GM23338 (cell line): ENCODE measurements around the gene KRT3. TPM values are rescaled to one million over a fixed set of nuclear protein-coding genes. Genes with fewer than 3 reads are reported as not detected.

ENCODE experiments used
- ATAC-seq: fragments of 200-7000 bp; cut with Tn5 transposase; 3 replicates; pipeline ENCODE4 v1.9.1; 2020
- DNase-seq: peaks from one replicate; pipeline ENCODE4 v3.0.0-alpha.2; 2015; ENCODE audit warnings: low spot score
- H2AFZ ChIP-seq: fragments of 200-600 bp; sonication (generic); 2 replicates; pipeline ENCODE4 v1.8.0; 2016; ENCODE audit warnings: antibody characterized with exemption, mild to moderate bottlenecking, moderate library complexity
- H3F3A ChIP-seq: fragments of 200-600 bp; sonication (generic); replicated peaks from 2 replicates; pipeline ENCODE4 v1.8.0; 2017; ENCODE audit warnings: antibody characterized with exemption, mixed run types, low read depth
- H3K27ac ChIP-seq: fragments of 200-600 bp; sonication (generic); 2 replicates; pipeline ENCODE4 v1.6.1; 2016; ENCODE audit warnings: low read depth
- H3K27me3 ChIP-seq: fragments of 200-600 bp; sonication (generic); 2 replicates; pipeline ENCODE4 v1.8.0; 2016; ENCODE audit warnings: mild to moderate bottlenecking, mixed run types, moderate library complexity; ENCODE audit not compliant: insufficient read depth
- H3K36me3 ChIP-seq: fragments of 200-600 bp; sonication (generic); 2 replicates; pipeline ENCODE4 v1.8.0; 2016; ENCODE audit warnings: mild to moderate bottlenecking; ENCODE audit not compliant: insufficient read depth
- H3K4me1 ChIP-seq: fragments of 200-600 bp; sonication (generic); 2 replicates; pipeline ENCODE4 v1.8.0; 2016; ENCODE audit warnings: mild to moderate bottlenecking, moderate library complexity; ENCODE audit not compliant: insufficient read depth
- H3K4me2 ChIP-seq: fragments of 200-600 bp; sonication (generic); 2 replicates; pipeline ENCODE4 v1.7.1; 2017; ENCODE audit warnings: mixed run types
- H3K4me3 ChIP-seq: fragments of 200-600 bp; sonication (generic); 2 replicates; pipeline ENCODE4 v1.6.1; 2016; ENCODE audit warnings: mixed run types
- H3K79me2 ChIP-seq: fragments of 200-600 bp; sonication (generic); replicated peaks from 2 replicates; pipeline ENCODE4 v1.8.0; 2017; ENCODE audit warnings: mild to moderate bottlenecking; ENCODE audit not compliant: insufficient read depth
- H3K9me2 ChIP-seq: fragments of 200-600 bp; sonication (generic); 2 replicates; pipeline ENCODE4 v1.8.0; 2017; ENCODE audit not compliant: insufficient read depth
- H4K20me1 ChIP-seq: fragments of 200-600 bp; sonication (generic); replicated peaks from 2 replicates; pipeline ENCODE4 v1.8.0; 2017; ENCODE audit warnings: mild to moderate bottlenecking; ENCODE audit not compliant: insufficient read depth
- H3K27ac Mint-ChIP-seq: 2 replicates; pipeline ENCODE4 v1.8.0; 2020; ENCODE audit warnings: inconsistent platforms, mild to moderate bottlenecking, moderate library complexity, mixed read lengths
- H3K27me3 Mint-ChIP-seq: 3 replicates; pipeline ENCODE4 v1.8.0; 2022; ENCODE audit warnings: low read depth, mild to moderate bottlenecking, moderate library complexity, mixed read lengths, inconsistent platforms; ENCODE audit not compliant: insufficient read depth, poor library complexity
- H3K36me3 Mint-ChIP-seq: 3 replicates; pipeline ENCODE4 v1.8.0; 2021; ENCODE audit warnings: low read depth, mild to moderate bottlenecking, inconsistent platforms, moderate library complexity, mixed read lengths
- H3K4me1 Mint-ChIP-seq: 3 replicates; pipeline ENCODE4 v1.8.0; 2020; ENCODE audit warnings: mild to moderate bottlenecking, inconsistent platforms, mixed read lengths
- H3K4me3 Mint-ChIP-seq: 3 replicates; pipeline ENCODE4 v1.8.0; 2021; ENCODE audit warnings: moderate library complexity, mild to moderate bottlenecking, inconsistent platforms, mixed read lengths
- H3K9me3 Mint-ChIP-seq: 3 replicates; pipeline ENCODE4 v1.8.0; 2020; ENCODE audit warnings: moderate library complexity, mild to moderate bottlenecking, inconsistent platforms, mixed read lengths
- CREB1 ChIP-seq: fragments of 250-450 bp; sonication (Bioruptor Pico); IDR thresholded peaks from 2 replicates; pipeline ENCODE4 v1.5.0; 2020; ENCODE audit warnings: low read depth, mild to moderate bottlenecking, moderate library complexity
- EZH2phosphoT487 ChIP-seq: fragments of 200-600 bp; sonication (generic); IDR thresholded peaks from one replicate; pipeline ENCODE4 v1.8.1; 2018; ENCODE audit warnings: antibody characterized with exemption; ENCODE audit not compliant: unreplicated experiment
- STAT1 ChIP-seq: IDR thresholded peaks from one replicate; pipeline ENCODE4 v1.6.1; 2016; ENCODE audit warnings: antibody characterized with exemption; ENCODE audit not compliant: unreplicated experiment
- polyA plus RNA-seq: library from polyadenylated mRNA; unstranded; fragments of >200 nt; fragmentation: Nextera tagmentation; extraction: Ambion mirVana; gene quantifications from 2 replicates; pipeline ENCODE4 v1.2.1, GENCODE V29; 2016
- total RNA-seq: library from RNA; depleted of rRNA; stranded (reverse); fragments of >200 nt; shearing (Covaris generic); gene quantifications from 2 replicates; pipeline ENCODE4 v1.2.3, GENCODE V29; 2014
- TF ChIP-seq, protein P1 (sequence below): IDR thresholded peaks from one replicate; pipeline ENCODE4 v1.6.1; 2018; ENCODE audit warnings: antibody characterized with exemption; ENCODE audit not compliant: unreplicated experiment
- TF ChIP-seq, protein P2 (sequence below), 2 experiments: fragments of 200-600 bp in 1 of 2; sonication (generic) in 1 of 2; conservative IDR thresholded peaks; 2 replicates each; pipeline versions ENCODE4 v1.5.1 to v1.6.1; 2016 to 2017; ENCODE audit warnings: antibody characterized with exemption in 2 of 2, low read depth in 2 of 2, mild to moderate bottlenecking in 2 of 2, moderate library complexity in 1 of 2
- TF ChIP-seq, protein P3 (sequence below): IDR thresholded peaks from 2 replicates; pipeline ENCODE4 v1.6.1; 2016; ENCODE audit warnings: antibody characterized with exemption
- TF ChIP-seq, protein P4 (sequence below): fragments of 250-450 bp; sonication (Bioruptor Pico); IDR thresholded peaks from 2 replicates; pipeline ENCODE4 v1.5.0; 2020; ENCODE audit warnings: mild to moderate bottlenecking, moderate library complexity

Gene KRT3
- total and polyA plus RNA-seq, 2 experiments from 2014 or later, result not detected

DNA sequence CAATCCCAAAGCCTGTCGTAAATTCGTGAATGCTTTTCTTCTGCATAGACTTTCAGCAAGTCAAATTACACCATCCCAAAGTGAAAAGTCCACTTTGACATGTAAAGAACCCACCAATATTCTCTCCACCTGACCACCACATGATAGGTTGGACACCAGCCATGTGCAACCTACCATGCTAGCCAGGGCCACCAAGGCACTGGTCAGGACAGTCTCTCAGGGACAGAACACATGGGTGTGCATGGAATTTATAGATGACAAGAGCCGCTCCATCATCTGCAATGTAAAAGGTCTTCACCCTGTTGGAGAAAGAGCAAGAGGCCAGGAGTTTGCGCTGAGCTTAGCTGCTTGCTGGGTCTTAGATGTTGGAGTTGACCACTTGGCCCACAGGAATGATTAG is 13.4 kb downstream of the KRT3 start (continued):
- TF ChIP-seq, protein P1, sequence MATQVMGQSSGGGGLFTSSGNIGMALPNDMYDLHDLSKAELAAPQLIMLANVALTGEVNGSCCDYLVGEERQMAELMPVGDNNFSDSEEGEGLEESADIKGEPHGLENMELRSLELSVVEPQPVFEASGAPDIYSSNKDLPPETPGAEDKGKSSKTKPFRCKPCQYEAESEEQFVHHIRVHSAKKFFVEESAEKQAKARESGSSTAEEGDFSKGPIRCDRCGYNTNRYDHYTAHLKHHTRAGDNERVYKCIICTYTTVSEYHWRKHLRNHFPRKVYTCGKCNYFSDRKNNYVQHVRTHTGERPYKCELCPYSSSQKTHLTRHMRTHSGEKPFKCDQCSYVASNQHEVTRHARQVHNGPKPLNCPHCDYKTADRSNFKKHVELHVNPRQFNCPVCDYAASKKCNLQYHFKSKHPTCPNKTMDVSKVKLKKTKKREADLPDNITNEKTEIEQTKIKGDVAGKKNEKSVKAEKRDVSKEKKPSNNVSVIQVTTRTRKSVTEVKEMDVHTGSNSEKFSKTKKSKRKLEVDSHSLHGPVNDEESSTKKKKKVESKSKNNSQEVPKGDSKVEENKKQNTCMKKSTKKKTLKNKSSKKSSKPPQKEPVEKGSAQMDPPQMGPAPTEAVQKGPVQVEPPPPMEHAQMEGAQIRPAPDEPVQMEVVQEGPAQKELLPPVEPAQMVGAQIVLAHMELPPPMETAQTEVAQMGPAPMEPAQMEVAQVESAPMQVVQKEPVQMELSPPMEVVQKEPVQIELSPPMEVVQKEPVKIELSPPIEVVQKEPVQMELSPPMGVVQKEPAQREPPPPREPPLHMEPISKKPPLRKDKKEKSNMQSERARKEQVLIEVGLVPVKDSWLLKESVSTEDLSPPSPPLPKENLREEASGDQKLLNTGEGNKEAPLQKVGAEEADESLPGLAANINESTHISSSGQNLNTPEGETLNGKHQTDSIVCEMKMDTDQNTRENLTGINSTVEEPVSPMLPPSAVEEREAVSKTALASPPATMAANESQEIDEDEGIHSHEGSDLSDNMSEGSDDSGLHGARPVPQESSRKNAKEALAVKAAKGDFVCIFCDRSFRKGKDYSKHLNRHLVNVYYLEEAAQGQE, result no peak
- TF ChIP-seq STAT1 (no peak), CREB1 (no peak)
- TF ChIP-seq, protein P2, sequence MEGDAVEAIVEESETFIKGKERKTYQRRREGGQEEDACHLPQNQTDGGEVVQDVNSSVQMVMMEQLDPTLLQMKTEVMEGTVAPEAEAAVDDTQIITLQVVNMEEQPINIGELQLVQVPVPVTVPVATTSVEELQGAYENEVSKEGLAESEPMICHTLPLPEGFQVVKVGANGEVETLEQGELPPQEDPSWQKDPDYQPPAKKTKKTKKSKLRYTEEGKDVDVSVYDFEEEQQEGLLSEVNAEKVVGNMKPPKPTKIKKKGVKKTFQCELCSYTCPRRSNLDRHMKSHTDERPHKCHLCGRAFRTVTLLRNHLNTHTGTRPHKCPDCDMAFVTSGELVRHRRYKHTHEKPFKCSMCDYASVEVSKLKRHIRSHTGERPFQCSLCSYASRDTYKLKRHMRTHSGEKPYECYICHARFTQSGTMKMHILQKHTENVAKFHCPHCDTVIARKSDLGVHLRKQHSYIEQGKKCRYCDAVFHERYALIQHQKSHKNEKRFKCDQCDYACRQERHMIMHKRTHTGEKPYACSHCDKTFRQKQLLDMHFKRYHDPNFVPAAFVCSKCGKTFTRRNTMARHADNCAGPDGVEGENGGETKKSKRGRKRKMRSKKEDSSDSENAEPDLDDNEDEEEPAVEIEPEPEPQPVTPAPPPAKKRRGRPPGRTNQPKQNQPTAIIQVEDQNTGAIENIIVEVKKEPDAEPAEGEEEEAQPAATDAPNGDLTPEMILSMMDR (conservative IDR thresholded peaks at IDR 0.05; ENCODE audit: low read depth in 2 of 2), result no peak

DNA sequence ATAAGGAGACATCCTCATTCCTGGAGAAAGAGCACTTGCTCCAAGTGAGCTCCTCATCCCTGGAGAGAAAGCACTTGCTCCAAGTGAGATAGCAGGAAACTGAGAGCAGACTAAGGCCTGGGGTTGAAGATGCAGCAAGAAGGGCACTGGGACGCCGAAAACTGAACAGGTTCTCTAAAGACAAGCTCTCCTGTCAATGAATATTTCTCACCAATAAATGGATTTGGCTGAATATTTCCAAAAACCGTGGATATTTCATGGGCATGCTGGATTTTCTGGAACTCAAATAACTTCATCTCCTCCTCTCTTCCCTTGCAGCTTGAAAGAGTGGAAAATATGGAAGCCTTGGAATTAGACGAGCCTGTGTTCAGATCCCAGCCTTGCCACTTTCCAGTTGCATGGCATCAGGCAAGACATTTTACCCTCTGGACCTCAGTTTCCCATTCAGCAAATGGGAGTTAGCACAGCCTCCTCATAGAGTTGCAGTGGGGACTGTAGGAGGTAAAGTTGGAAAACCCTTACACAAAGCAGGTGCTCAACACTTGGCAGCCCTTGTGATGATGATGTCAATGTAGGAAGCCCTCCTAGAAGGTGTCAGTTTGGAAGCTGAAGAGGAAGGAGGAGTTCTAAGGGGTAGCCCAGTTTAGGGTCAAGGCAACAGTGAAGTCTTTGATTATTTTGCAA is 14.4 kb downstream of the KRT3 start:
- no peaks in the 10 kb centered on the region for H3K36me3 Mint-ChIP-seq
- no peaks in the 10 kb centered on the region for H3K27me3 Mint-ChIP-seq
- Histone ChIP-seq H3K4me1 (no peaks in the 10 kb centered on the region), H3K27me3 (no peaks in the 10 kb centered on the region), H4K20me1 (no peaks in the 10 kb centered on the region), H3K79me2 (no peaks in the 10 kb centered on the region), H2AFZ (no peak overlapping the region), H3F3A (no peaks in the 10 kb centered on the region), H3K4me3 (no peak overlapping the region), H3K9me2 (no peaks in the 10 kb centered on the region), H3K27ac (no peak overlapping the region), H3K4me2 (no peak overlapping the region), H3K36me3 (no peaks in the 10 kb centered on the region)
- H3K9me3 Mint-ChIP-seq, result no peaks in the 10 kb centered on the region
- ATAC-seq (no peak), DNase-seq (no peak)
- H3K4me1 Mint-ChIP-seq, result no peaks in the 10 kb centered on the region; the same call in 2 of the 3 replicates
- no peak overlapping the region for H3K27ac Mint-ChIP-seq
- no peak overlapping the region for H3K4me3 Mint-ChIP-seq
- no peak for TF ChIP-seq EZH2phosphoT487
- TF ChIP-seq, protein P3, sequence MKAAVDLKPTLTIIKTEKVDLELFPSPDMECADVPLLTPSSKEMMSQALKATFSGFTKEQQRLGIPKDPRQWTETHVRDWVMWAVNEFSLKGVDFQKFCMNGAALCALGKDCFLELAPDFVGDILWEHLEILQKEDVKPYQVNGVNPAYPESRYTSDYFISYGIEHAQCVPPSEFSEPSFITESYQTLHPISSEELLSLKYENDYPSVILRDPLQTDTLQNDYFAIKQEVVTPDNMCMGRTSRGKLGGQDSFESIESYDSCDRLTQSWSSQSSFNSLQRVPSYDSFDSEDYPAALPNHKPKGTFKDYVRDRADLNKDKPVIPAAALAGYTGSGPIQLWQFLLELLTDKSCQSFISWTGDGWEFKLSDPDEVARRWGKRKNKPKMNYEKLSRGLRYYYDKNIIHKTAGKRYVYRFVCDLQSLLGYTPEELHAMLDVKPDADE, result no peak
- TF ChIP-seq, protein P4, sequence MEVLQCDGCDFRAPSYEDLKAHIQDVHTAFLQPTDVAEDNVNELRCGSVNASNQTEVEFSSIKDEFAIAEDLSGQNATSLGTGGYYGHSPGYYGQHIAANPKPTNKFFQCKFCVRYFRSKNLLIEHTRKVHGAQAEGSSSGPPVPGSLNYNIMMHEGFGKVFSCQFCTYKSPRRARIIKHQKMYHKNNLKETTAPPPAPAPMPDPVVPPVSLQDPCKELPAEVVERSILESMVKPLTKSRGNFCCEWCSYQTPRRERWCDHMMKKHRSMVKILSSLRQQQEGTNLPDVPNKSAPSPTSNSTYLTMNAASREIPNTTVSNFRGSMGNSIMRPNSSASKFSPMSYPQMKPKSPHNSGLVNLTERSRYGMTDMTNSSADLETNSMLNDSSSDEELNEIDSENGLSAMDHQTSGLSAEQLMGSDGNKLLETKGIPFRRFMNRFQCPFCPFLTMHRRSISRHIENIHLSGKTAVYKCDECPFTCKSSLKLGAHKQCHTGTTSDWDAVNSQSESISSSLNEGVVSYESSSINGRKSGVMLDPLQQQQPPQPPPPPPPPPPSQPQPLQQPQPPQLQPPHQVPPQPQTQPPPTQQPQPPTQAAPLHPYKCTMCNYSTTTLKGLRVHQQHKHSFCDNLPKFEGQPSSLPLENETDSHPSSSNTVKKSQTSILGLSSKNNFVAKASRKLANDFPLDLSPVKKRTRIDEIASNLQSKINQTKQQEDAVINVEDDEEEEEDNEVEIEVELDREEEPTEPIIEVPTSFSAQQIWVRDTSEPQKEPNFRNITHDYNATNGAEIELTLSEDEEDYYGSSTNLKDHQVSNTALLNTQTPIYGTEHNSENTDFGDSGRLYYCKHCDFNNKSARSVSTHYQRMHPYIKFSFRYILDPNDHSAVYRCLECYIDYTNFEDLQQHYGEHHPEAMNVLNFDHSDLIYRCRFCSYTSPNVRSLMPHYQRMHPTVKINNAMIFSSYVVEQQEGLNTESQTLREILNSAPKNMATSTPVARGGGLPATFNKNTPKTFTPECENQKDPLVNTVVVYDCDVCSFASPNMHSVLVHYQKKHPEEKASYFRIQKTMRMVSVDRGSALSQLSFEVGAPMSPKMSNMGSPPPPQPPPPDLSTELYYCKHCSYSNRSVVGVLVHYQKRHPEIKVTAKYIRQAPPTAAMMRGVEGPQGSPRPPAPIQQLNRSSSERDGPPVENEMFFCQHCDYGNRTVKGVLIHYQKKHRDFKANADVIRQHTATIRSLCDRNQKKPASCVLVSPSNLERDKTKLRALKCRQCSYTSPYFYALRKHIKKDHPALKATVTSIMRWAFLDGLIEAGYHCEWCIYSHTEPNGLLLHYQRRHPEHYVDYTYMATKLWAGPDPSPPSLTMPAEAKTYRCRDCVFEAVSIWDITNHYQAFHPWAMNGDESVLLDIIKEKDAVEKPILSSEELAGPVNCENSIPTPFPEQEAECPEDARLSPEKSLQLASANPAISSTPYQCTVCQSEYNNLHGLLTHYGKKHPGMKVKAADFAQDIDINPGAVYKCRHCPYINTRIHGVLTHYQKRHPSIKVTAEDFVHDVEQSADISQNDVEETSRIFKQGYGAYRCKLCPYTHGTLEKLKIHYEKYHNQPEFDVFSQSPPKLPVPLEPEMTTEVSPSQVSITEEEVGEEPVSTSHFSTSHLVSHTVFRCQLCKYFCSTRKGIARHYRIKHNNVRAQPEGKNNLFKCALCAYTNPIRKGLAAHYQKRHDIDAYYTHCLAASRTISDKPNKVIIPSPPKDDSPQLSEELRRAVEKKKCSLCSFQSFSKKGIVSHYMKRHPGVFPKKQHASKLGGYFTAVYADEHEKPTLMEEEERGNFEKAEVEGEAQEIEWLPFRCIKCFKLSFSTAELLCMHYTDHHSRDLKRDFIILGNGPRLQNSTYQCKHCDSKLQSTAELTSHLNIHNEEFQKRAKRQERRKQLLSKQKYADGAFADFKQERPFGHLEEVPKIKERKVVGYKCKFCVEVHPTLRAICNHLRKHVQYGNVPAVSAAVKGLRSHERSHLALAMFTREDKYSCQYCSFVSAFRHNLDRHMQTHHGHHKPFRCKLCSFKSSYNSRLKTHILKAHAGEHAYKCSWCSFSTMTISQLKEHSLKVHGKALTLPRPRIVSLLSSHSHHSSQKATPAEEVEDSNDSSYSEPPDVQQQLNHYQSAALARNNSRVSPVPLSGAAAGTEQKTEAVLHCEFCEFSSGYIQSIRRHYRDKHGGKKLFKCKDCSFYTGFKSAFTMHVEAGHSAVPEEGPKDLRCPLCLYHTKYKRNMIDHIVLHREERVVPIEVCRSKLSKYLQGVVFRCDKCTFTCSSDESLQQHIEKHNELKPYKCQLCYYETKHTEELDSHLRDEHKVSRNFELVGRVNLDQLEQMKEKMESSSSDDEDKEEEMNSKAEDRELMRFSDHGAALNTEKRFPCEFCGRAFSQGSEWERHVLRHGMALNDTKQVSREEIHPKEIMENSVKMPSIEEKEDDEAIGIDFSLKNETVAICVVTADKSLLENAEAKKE (CRISPR knock-in tag), result no peak
- TF ChIP-seq, protein P2 (conservative IDR thresholded peaks at IDR 0.05; ENCODE audit: low read depth in 2 of 2), result no peak
